ENCODE data around the gene WDR48.

The WDR48 gene

DNA sequence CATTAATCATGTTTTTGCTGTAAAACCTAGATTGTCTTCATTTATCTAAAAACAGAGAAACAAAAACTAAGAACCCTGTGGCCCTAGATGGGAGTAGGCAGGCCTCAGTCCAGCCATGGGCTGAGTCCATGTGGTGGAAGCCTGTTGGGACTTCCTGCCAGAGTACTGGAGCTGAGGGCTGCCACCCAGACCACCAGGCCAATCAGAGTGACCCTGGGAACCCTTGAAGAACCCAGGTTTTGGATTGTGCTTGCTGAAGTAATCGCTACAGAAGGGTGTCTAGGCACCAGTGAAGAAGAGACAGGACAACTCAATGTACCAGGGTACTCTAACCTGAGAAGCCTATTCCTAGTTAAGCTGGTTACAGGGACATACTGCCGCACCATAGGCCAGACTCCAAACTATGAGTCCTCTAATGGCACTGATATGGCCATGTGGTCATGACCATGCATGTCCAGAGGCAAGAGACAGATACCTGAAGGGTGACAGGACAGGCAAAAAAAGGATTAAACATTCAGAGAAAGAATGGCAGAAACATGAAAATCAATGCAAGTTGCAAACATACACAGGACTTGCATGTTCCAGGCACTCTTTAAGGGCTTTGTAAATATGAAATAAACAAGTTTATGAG is 88.6 kb downstream of the WDR48 start:
- no peak for DNase-seq (ENCODE audit: low spot score)

DNA sequence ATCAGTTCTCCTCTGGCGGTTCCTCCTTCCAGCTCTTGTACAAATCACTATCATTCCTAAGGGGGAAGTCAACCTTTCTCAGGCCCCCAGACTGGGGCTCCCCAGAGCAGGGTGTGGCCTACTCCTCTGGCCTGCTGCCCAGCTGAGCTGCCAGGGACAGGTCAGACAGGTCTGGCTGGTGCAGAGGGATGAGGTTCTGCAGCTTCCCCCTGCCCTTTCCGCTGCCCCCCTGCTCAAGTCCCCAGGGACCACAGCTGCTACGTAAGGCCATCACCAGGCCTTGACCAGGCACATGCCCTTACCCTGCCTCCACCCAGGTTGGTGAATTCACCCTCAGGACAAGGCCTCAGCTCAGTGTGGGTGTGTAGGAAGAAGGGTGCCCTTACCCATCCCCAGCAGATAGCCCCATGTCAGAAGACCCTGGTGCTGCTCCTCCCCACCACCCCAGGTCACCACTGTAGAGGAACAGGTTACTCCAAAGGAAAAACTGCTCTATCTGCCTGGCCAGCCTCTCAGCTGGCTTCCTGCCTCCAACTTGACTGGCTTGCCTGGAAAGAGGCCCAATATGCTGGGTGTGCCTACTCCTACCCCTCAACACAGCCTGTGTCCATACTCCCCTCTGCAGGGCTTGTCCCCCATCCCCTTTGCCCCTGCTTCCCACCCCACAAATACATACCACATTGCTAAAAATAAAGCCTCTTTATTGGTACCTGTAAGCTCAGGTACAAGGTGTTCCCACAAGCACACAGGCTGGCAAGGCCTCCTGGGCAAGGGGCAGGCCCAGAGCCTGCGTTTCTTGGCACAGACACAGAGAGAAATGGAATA is 89.6 kb downstream of the WDR48 start:
- DNase-seq (ENCODE audit: low spot score), result no peak

DNA sequence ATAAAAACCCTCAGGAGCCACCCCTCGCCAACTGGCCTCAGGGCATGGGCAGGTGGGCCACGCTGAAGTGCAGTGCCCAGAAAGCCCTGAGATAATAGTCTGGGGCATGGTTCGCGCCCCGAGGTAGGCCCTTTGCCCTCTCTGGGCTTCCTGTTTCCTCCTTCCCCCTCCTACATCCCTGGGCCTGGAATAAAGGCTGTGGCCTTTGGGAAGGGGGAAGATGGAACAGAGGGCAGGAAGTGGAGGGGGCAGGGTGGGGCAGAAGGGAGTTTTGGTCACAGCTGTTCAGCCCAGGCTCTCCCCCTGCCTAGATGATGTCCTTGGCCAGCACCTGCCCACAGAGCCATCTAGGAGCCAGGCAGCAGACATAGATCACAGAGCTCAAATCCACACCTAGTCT is 90.3 kb downstream of the WDR48 start:
- no peak for DNase-seq (ENCODE audit: low spot score)

DNA sequence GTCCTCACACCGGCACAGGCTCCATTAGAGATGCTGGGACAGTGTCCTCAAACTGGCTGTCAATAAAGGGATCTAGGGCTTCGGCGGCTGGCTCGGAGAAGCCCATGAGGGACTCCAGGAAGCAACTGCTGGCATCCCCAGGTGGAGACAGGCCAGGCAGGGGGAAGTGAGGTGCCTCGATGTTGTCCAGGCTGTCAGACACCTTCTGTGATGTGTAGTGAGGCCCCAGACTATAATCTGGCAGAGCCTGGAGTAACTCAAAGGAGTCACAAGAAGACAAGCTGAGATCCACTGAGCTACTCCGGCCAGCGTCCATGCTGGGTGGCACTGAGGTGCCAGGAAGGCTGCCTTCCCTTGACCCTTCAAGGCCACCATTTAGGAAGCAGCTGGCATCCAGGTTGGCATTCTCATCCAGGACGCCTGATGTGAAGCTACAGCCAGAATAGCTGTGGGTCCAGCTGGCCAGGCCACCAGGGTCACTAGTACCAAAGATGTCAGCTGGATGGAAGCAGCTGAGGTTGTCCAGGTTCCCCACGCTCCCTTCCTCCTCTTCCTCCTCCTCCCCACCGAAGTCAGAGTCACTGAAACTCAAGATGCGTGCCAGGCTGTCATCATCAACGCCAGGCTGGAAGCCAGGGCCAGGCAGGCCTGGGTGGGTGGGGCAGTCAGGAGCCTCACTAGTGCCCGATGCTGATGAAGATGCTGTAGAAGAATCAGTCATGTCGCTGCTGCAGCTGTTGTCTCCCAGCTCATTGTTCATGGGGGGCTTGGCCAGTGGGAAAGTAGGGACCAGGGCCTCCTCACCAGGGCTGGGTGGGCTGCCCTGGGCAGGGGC is 91.5 kb downstream of the WDR48 start:
- DNase-seq (ENCODE audit: low spot score), result no peak

DNA sequence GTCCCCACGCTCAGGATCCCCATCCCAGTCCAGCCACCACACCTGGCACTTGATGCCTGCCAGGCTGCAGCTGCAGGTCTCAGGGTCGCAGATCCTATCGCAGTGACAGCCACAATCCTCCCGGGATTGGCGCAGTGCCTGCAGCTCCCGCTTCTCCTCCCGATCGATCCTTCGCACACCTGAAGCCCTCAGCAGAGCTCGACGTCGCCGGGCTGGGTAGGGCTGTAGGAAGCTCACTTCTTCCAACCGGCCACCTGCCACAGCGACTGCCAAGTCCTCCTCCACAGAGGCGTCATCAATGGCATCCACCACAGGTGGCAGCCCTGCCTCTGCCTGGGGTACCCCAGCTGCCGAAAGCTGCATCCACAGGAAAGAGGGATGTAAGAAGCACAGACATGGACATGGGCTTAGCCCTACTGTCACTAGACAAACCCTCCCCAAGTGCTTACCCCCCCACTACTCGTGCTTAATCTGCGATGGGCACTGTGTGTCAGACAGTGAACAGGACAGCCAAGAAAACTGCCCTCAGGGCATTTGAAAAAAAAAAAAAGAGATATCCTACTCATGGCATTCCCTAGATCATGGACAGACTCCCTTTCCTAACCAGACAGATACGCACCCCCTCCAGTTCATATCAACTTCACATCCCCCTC is 92.4 kb downstream of the WDR48 start:
- DNase-seq (ENCODE audit: low spot score), result no peak

DNA sequence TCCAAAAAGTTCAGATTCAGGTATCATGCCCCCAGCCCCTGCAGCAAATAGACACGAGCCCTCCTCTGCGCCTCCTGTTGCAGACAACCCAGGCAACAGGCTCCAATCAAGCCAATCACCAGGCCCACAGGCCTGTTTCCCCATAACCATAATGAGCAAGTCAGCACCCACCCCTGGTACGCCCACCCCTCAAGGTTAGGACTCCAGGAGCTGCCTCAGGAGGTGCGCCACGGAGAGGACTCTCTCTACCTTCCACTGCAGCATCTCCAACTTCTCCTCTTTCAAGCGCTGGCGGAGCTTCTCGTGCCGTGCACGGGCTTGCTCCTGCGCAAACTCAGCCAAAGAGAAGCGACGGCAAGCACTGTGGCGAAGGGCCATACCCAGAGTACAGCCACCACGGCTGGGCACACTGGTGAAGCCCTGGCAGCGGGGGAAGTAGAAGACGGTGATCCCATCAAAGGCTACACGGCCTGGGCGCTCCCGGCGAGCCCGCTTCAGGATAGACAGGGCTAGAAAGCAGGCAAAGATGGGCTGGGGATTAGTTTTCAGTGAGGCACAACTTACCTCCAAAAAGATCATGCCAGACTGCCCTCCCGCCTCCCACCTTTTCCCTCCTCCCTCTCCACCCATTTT is 93.0 kb downstream of the WDR48 start:
- no peak for DNase-seq (ENCODE audit: low spot score)

DNA sequence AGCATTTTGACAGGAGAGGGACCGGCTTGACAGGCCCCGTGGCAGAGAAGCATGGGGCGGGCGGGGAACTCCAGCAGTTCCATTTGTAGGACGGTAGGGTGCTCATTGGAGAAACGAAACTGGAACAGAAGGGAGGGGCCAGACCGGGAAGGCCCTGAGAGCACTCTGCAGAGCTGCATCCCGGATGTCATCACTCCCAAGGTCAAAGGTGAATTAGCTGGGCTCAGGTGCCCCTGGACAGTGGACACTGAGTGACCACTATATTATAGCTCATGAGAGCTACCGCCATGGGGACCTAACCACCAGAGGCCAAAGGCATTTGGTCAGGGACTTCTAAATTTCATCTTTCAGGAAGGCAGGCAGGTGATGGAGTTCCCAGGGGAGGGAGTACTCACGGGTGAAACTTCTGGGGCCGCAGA is 94.3 kb downstream of the WDR48 start:
- DNase-seq (ENCODE audit: low spot score), result no peak

Data from D341Med (cell line).